ENCODE data around the gene WFDC6.

GRCh38 chr20:45576995-45577394 is 37.7 kb upstream of the WFDC6 start:
- TF ChIP-seq CTCF (IDR thresholded peaks at IDR 0.05) (no peak), POLR2A (IDR thresholded peaks at IDR 0.05) (no peak), POLR2AphosphoS5 (IDR thresholded peaks at IDR 0.05) (no peak), EP300 (IDR thresholded peaks at IDR 0.05; ENCODE audit: low read depth) (no peak)
